ENCODE measurements around the gene OR1N2. TPM values are rescaled to one million over a fixed set of nuclear protein-coding genes. Genes with fewer than 3 reads are reported as not detected.

Gene OR1N2
- total RNA-seq, 1 experiment from 2014 or later = not detected

- ATAC-seq = no peak
- no peak for DNase-seq (ENCODE audit: low spot score)
- H3K27me3 Mint-ChIP-seq (ENCODE audit: low read depth) = peaks cover 79% of the 10 kb centered on the region
- H3K27ac Mint-ChIP-seq = no peak within 1 kb of the TSS
- ChIA-PET POLR2A (no interaction called here), CTCF (no interaction called here)
- H3K36me3 Mint-ChIP-seq = peaks cover 12% of the 10 kb centered on the region
- TF ChIP-seq MLX (CRISPR knock-in tag; IDR thresholded peaks at IDR 0.05) (no peak), FOXK1 (CRISPR knock-in tag; IDR thresholded peaks at IDR 0.05) (no peak), TCF7 (CRISPR knock-in tag; IDR thresholded peaks at IDR 0.05; ENCODE audit: low read depth) (no peak), AFF4 (CRISPR knock-in tag; IDR thresholded peaks at IDR 0.05; ENCODE audit: borderline replicate concordance) (no peak), ZNF121 (CRISPR knock-in tag; IDR thresholded peaks at IDR 0.05) (no peak), SOX15 (CRISPR knock-in tag; IDR thresholded peaks at IDR 0.05) (no peak), FOXJ3 (CRISPR knock-in tag; IDR thresholded peaks at IDR 0.05; ENCODE audit: borderline replicate concordance) (no peak), ZBTB21 (CRISPR knock-in tag; IDR thresholded peaks at IDR 0.05; ENCODE audit: borderline replicate concordance) (no peak), ZNF423 (CRISPR knock-in tag; IDR thresholded peaks at IDR 0.05) (no peak), RELA (CRISPR knock-in tag; IDR thresholded peaks at IDR 0.05; ENCODE audit: borderline replicate concordance) (no peak), NFATC4 (CRISPR knock-in tag; IDR thresholded peaks at IDR 0.05) (no peak), GTF2I (CRISPR knock-in tag; conservative IDR thresholded peaks at IDR 0.05) (no peak), ZNF219 (CRISPR knock-in tag; IDR thresholded peaks at IDR 0.05; ENCODE audit: borderline replicate concordance) (no peak), NR2C2 (CRISPR knock-in tag; IDR thresholded peaks at IDR 0.05) (no peak), USF1 (CRISPR knock-in tag; IDR thresholded peaks at IDR 0.05) (no peak), GABPB1 (CRISPR knock-in tag; IDR thresholded peaks at IDR 0.05) (no peak)
- peaks cover 77% of the 10 kb centered on the region for H3K9me3 Mint-ChIP-seq
- H3K4me3 Mint-ChIP-seq = no peak within 1 kb of the TSS
- H3K4me1 Mint-ChIP-seq = no peaks in the 10 kb centered on the region
Observed at GRCh38 chr9:122510502-122510901, 42.4 kb upstream of the OR1N2 start, which contains the start of gene OR1J2. Gene OR1J2 (plus strand): TSS chr9:122510802. CDS start chr9:122510802, 0 bp downstream.

- ChIA-PET POLR2A (no interaction called here), CTCF (no interaction called here)
- Mint-ChIP-seq H3K27ac (no peak overlapping the region), H3K36me3 (peaks cover 17% of the 10 kb centered on the region; the same call in 1 of the 2 replicates), H3K27me3 (ENCODE audit: low read depth) (peaks cover 49% of the 10 kb centered on the region), H3K9me3 (peaks cover 29% of the 10 kb centered on the region), H3K4me1 (no peaks in the 10 kb centered on the region), H3K4me3 (no peak overlapping the region)
- TF ChIP-seq ZBTB21 (CRISPR knock-in tag; IDR thresholded peaks at IDR 0.05; ENCODE audit: borderline replicate concordance) = no peak
- no peak for TF ChIP-seq GRHL2 (CRISPR knock-in tag; IDR thresholded peaks at IDR 0.05; ENCODE audit: insufficient replicate concordance, severe bottlenecking)
- TF ChIP-seq KAT7 (CRISPR knock-in tag; IDR thresholded peaks at IDR 0.05; ENCODE audit: borderline replicate concordance) = no peak
- no peak for TF ChIP-seq ZMAT4 (CRISPR knock-in tag; IDR thresholded peaks at IDR 0.05)
- no peak for DNase-seq (ENCODE audit: low spot score)
- ATAC-seq = no peak
Observed at GRCh38 chr9:122518226-122518625, 34.7 kb upstream of the OR1N2 start.

- peaks cover 17% of the 10 kb centered on the region; the same call in 1 of the 2 replicates for H3K36me3 Mint-ChIP-seq
- DNase-seq (ENCODE audit: low spot score) = no peak
- no peaks in the 10 kb centered on the region for H3K4me1 Mint-ChIP-seq
- H3K27ac Mint-ChIP-seq = no peak within 1 kb of the TSS
- ChIA-PET POLR2A (no interaction called here), CTCF (no interaction called here)
- H3K27me3 Mint-ChIP-seq (ENCODE audit: low read depth) = peaks cover 44% of the 10 kb centered on the region
- no peak for ATAC-seq
- H3K4me3 Mint-ChIP-seq = no peak within 1 kb of the TSS
- peaks cover 31% of the 10 kb centered on the region for H3K9me3 Mint-ChIP-seq
- TF ChIP-seq CDX4 (CRISPR knock-in tag; IDR thresholded peaks at IDR 0.05; ENCODE audit: borderline replicate concordance) = no peak
- TF ChIP-seq ZNF263 (CRISPR knock-in tag; IDR thresholded peaks at IDR 0.05; ENCODE audit: low read depth) = no peak
- TF ChIP-seq FOXK1 (CRISPR knock-in tag; IDR thresholded peaks at IDR 0.05) = no peak
- TF ChIP-seq ZNF281 (CRISPR knock-in tag; IDR thresholded peaks at IDR 0.05) = no peak
- no peak for TF ChIP-seq ESRRA (CRISPR knock-in tag; IDR thresholded peaks at IDR 0.05; ENCODE audit: borderline replicate concordance)
Observed at GRCh38 chr9:122518841-122519240, 34.1 kb upstream of the OR1N2 start, which contains the start of gene OR1J4. Gene OR1J4 (plus strand): TSS chr9:122519141. CDS start chr9:122519141, 0 bp downstream.
